Activated CD8-positive, alpha-beta T cell treated with anti-CD3 and anti-CD28 coated beads for 36 hours (primary cell): ENCODE data around the gene MARCHF3. TPM values are rescaled to one million over a fixed set of nuclear protein-coding genes. Genes with fewer than 3 reads are reported as not detected.

Experiments used
- ATAC-seq: fragments of 200-7000 bp; cut with Tn5 transposase; one replicate; pipeline ENCODE4 v1.10.0; 2021; ENCODE audit warnings: mild to moderate bottlenecking, moderate library complexity
- CTCF ChIA-PET: fragments of 350-600 bp; sonication (Branson Sonifier 250); formaldehyde crosslinking; loops from one replicate; lab custom pipeline; 2021; ENCODE audit warnings: antibody characterized with exemption; lab: Charles Lee
- POLR2A ChIA-PET: fragments of 350-600 bp; sonication (Branson Sonifier 250); formaldehyde crosslinking; loops from one replicate; lab custom pipeline; 2021; ENCODE audit warnings: antibody characterized with exemption; lab: Charles Lee
- DNase-seq: peaks from one replicate; pipeline ENCODE4 v3.0.0-alpha.2; 2020
- H3K27ac Mint-ChIP-seq: one replicate; pipeline ENCODE4 v1.8.0; 2021; ENCODE audit warnings: mild to moderate bottlenecking, mixed read lengths
- H3K27me3 Mint-ChIP-seq: one replicate; pipeline ENCODE4 v1.8.0; 2021; ENCODE audit warnings: mixed read lengths
- H3K36me3 Mint-ChIP-seq: one replicate; pipeline ENCODE4 v1.8.0; 2021; ENCODE audit warnings: low read depth, mixed read lengths
- H3K4me1 Mint-ChIP-seq: one replicate; pipeline ENCODE4 v1.8.0; 2021; ENCODE audit warnings: low read depth, mixed read lengths
- H3K4me3 Mint-ChIP-seq: one replicate; pipeline ENCODE4 v1.8.0; 2021; ENCODE audit warnings: mild to moderate bottlenecking, moderate library complexity, mixed read lengths
- H3K9me3 Mint-ChIP-seq: one replicate; pipeline ENCODE4 v1.8.0; 2021; ENCODE audit warnings: mixed read lengths
- CTCF ChIP-seq: fragments of 200-600 bp; IDR thresholded peaks from one replicate; pipeline ENCODE4 v1.8.0; 2022; ENCODE audit warnings: antibody characterized with exemption, mild to moderate bottlenecking
- intact Hi-C: fragments of 100-400 bp; cut with micrococcal nuclease; formaldehyde crosslinking; loops from one replicate; pipeline ENCODE4 v1.10.0; 2022
- total RNA-seq, 2 experiments: library from RNA; stranded (reverse); gene quantifications; one replicate each; pipeline ENCODE4 v1.2.3, GENCODE V29; 2021

Gene MARCHF3
- total RNA-seq, 2 experiments from 2014 or later: 6.1 TPM

GRCh38 chr5:127013407-127013806 is 17.0 kb downstream of the MARCHF3 start:
- no peak overlapping the region for H3K27ac Mint-ChIP-seq
- no peak for TF ChIP-seq CTCF
- no peak for ATAC-seq
- DNase-seq: no peak
- ChIA-PET POLR2A (no interaction called here), CTCF (interaction anchor here (1.4 kb wide), 1 partner anchor 11 kb away, joined by 4 read pairs; no protein-coding TSS in a partner anchor)
- peaks cover 6% of the 10 kb centered on the region for H3K36me3 Mint-ChIP-seq
- intact Hi-C loops: no loop called here
- peaks cover 48% of the 10 kb centered on the region for H3K4me1 Mint-ChIP-seq
- H3K4me3 Mint-ChIP-seq: no peak overlapping the region
- no peaks in the 10 kb centered on the region for H3K27me3 Mint-ChIP-seq
- H3K9me3 Mint-ChIP-seq: peaks cover 3% of the 10 kb centered on the region

GRCh38 chr5:127012916-127013315 is 17.4 kb downstream of the MARCHF3 start:
- ATAC-seq (no peak), DNase-seq (no peak)
- Mint-ChIP-seq H3K27me3 (no peaks in the 10 kb centered on the region), H3K4me1 (peaks cover 48% of the 10 kb centered on the region), H3K4me3 (no peak overlapping the region), H3K27ac (no peak overlapping the region), H3K9me3 (peaks cover 3% of the 10 kb centered on the region), H3K36me3 (peaks cover 6% of the 10 kb centered on the region)
- TF ChIP-seq CTCF: no peak
- POLR2A ChIA-PET: interaction anchor here (2.0 kb wide), 1 partner anchor 16 kb away, joined by 5 read pairs; no protein-coding TSS in a partner anchor
- intact Hi-C loops: no loop called here
- CTCF ChIA-PET: interaction anchor here (1.4 kb wide), 1 partner anchor 11 kb away, joined by 4 read pairs; no protein-coding TSS in a partner anchor

GRCh38 chr5:127011961-127012644 is 18.3 kb downstream of the MARCHF3 start:
- peaks cover 6% of the 10 kb centered on the region for H3K36me3 Mint-ChIP-seq
- H3K9me3 Mint-ChIP-seq: peaks cover 3% of the 10 kb centered on the region
- POLR2A ChIA-PET: interaction anchor here (0.7 to 2.0 kb wide), 3 partner anchors 17 to 49 kb away, joined by 3 to 5 read pairs (median 3); no protein-coding TSS in a partner anchor
- H3K4me3 Mint-ChIP-seq: no peak overlapping the region
- ATAC-seq (peak; percentile 80), DNase-seq (peak; percentile 27)
- intact Hi-C loops: no loop called here
- CTCF ChIA-PET: interaction anchor here (1.3 to 1.4 kb wide), 2 partner anchors 12 to 17 kb away, joined by 4 read pairs; no protein-coding TSS in a partner anchor
- peaks cover 48% of the 10 kb centered on the region for H3K4me1 Mint-ChIP-seq
- H3K27me3 Mint-ChIP-seq: no peaks in the 10 kb centered on the region
- no peak for TF ChIP-seq CTCF
- H3K27ac Mint-ChIP-seq: peak overlapping the region; percentile 67

GRCh38 chr5:127011153-127011552 is 19.2 kb downstream of the MARCHF3 start:
- TF ChIP-seq CTCF: no peak
- H3K4me3 Mint-ChIP-seq: no peak overlapping the region
- DNase-seq (no peak), ATAC-seq (no peak)
- peaks cover 3% of the 10 kb centered on the region for H3K9me3 Mint-ChIP-seq
- peak overlapping the region; percentile 67 for H3K27ac Mint-ChIP-seq
- intact Hi-C loops: no loop called here
- peaks cover 4% of the 10 kb centered on the region for H3K36me3 Mint-ChIP-seq
- peaks cover 48% of the 10 kb centered on the region for H3K4me1 Mint-ChIP-seq
- no peaks in the 10 kb centered on the region for H3K27me3 Mint-ChIP-seq
- CTCF ChIA-PET: interaction anchor here (1.3 kb wide), 1 partner anchor 18 kb away, joined by 4 read pairs; no protein-coding TSS in a partner anchor
- POLR2A ChIA-PET: interaction anchor here (2.0 kb wide), 1 partner anchor 18 kb away, joined by 5 read pairs; no protein-coding TSS in a partner anchor

- Mint-ChIP-seq H3K36me3 (peaks cover 4% of the 10 kb centered on the region), H3K27ac (no peak overlapping the region), H3K4me1 (peaks cover 46% of the 10 kb centered on the region), H3K9me3 (peaks cover 3% of the 10 kb centered on the region), H3K4me3 (no peak overlapping the region), H3K27me3 (no peaks in the 10 kb centered on the region)
- intact Hi-C loops: no loop called here
- CTCF ChIA-PET: no interaction called here
- TF ChIP-seq CTCF: no peak
- DNase-seq (no peak), ATAC-seq (no peak)
- POLR2A ChIA-PET: interaction anchor here (0.7 kb wide), 1 partner anchor 875 kb away, joined by 3 read pairs; no protein-coding TSS in a partner anchor
Observed at GRCh38 chr5:127010362-127010761, 20.0 kb downstream of the MARCHF3 start.
